H1 (cell line): ENCODE data around the gene SLC4A8. TPM values are rescaled to one million over a fixed set of nuclear protein-coding genes. Genes with fewer than 3 reads are reported as not detected.
A peak's percentile ranks its signal among the peaks of the same experiment; 100 is the strongest.

ENCODE experiments used
- CTCF ChIA-PET: fragments of 300-600 bp; sonication (Branson Sonifier 250); formaldehyde crosslinking; loops from one replicate; lab custom pipeline; 2021; ENCODE audit not compliant: partially characterized antibody; lab: Charles Lee
- POLR2A ChIA-PET: fragments of 300-600 bp; sonication (Branson Sonifier 250); formaldehyde crosslinking; loops from one replicate; lab custom pipeline; 2021; ENCODE audit warnings: inconsistent platforms; ENCODE audit not compliant: partially characterized antibody; lab: Charles Lee
- DNase-seq, 2 experiments: peaks; one replicate each; pipeline versions ENCODE4 v3.0.0 to v3.0.0-alpha.2; 2010 to 2022; ENCODE audit warnings: low spot score in 2 of 2, low read depth in 1 of 2, mixed read lengths in 1 of 2
- FAIRE-seq: peaks from 2 replicates; lab custom pipeline; 2011; peaks lifted over from hg19 to GRCh38; lab: Jason Lieb, UNC
- H2AFZ ChIP-seq: 2 replicates; pipeline ENCODE4 v1.8.1; 2012; ENCODE audit warnings: low read length, inconsistent platforms
- H2AK5ac ChIP-seq: 2 replicates; pipeline ENCODE4 v1.6.1; 2013; ENCODE audit warnings: low read depth, low read length
- H2BK120ac ChIP-seq: replicated peaks from 2 replicates; pipeline ENCODE3; 2013; ENCODE audit warnings: low read depth, low read length, inconsistent platforms
- H2BK12ac ChIP-seq: 2 replicates; pipeline ENCODE4 v1.6.1; 2013; ENCODE audit warnings: low read depth, low read length
- H2BK15ac ChIP-seq: 2 replicates; pipeline ENCODE4 v1.6.1; 2013; ENCODE audit warnings: low read length
- H2BK20ac ChIP-seq: 2 replicates; pipeline ENCODE4 v1.6.1; 2013; ENCODE audit warnings: low read length
- H2BK5ac ChIP-seq: 2 replicates; pipeline ENCODE4 v1.6.1; 2013; ENCODE audit warnings: low read depth, low read length
- H3K14ac ChIP-seq: 2 replicates; pipeline ENCODE4 v1.6.1; 2013; ENCODE audit warnings: inconsistent platforms; ENCODE audit not compliant: insufficient read length
- H3K18ac ChIP-seq: 2 replicates; pipeline ENCODE4 v1.6.1; 2013; ENCODE audit warnings: low read length; ENCODE audit errors: extremely low read depth
- H3K23ac ChIP-seq: 2 replicates; pipeline ENCODE4 v1.6.1; 2013; ENCODE audit warnings: inconsistent platforms; ENCODE audit not compliant: insufficient read length
- H3K23me2 ChIP-seq: 2 replicates; pipeline ENCODE4 v1.6.1; 2013; ENCODE audit warnings: low read depth, low read length
- H3K27ac ChIP-seq: 2 replicates; pipeline ENCODE4 v1.6.1; 2011; ENCODE audit warnings: low read depth, low read length, inconsistent platforms
- H3K27me3 ChIP-seq, 4 experiments: replicated peaks in 1 of 4; 1 replicate in 1 of 4; 2 replicates in 3 of 4; pipeline versions ENCODE4 v1.6.1 to v1.8.1; 2011 to 2013; ENCODE audit warnings: low read length in 3 of 4, mild to moderate bottlenecking in 3 of 4, inconsistent platforms in 2 of 4, mixed read lengths in 2 of 4, moderate library complexity in 1 of 4; ENCODE audit not compliant: control insufficient read depth in 3 of 4, insufficient read depth in 3 of 4; ENCODE audit errors: extremely low read depth in 1 of 4
- H3K36me3 ChIP-seq, 4 experiments: 2 replicates each; pipeline versions ENCODE4 v1.6.1 to v1.8.1; 2011 to 2013; ENCODE audit warnings: mild to moderate bottlenecking in 4 of 4, low read length in 3 of 4, moderate library complexity in 2 of 4, control low read depth in 1 of 4, inconsistent platforms in 1 of 4; ENCODE audit not compliant: insufficient read depth in 4 of 4, control insufficient read depth in 2 of 4
- H3K4ac ChIP-seq: replicated peaks from 2 replicates; pipeline ENCODE3; 2013; ENCODE audit warnings: low read length, low read depth, mixed read lengths, inconsistent platforms; ENCODE audit not compliant: insufficient read length
- H3K4me1 ChIP-seq, 4 experiments: replicated peaks in 1 of 4; 1 replicate in 1 of 4; 2 replicates in 3 of 4; pipeline versions ENCODE4 v1.6.1 to v1.8.1; 2011 to 2013; ENCODE audit warnings: low read length in 3 of 4, inconsistent platforms in 2 of 4, mixed read lengths in 1 of 4; ENCODE audit not compliant: insufficient read depth in 4 of 4, control insufficient read depth in 3 of 4
- H3K4me2 ChIP-seq, 2 experiments: 2 replicates each; pipeline versions ENCODE4 v1.6.1 to v1.8.1; 2011 to 2013; ENCODE audit warnings: low read depth in 2 of 2, low read length in 2 of 2, control low read depth in 1 of 2, inconsistent platforms in 1 of 2, mild to moderate bottlenecking in 1 of 2; ENCODE audit not compliant: insufficient read depth in 1 of 2
- H3K4me3 ChIP-seq, 4 experiments: fragments of 200-600, 300-600 bp in 1 of 4; sonication (generic), shearing (Covaris generic), sonication (Bioruptor Twin) in 1 of 4; 2 replicates each; pipeline versions ENCODE4 v1.5.1 to v1.8.1; 2011 to 2016; ENCODE audit warnings: low read length in 4 of 4, low read depth in 3 of 4, control low read depth in 2 of 4, inconsistent platforms in 2 of 4, mild to moderate bottlenecking in 2 of 4, mixed read lengths in 1 of 4, moderate library complexity in 1 of 4; ENCODE audit not compliant: insufficient read depth in 2 of 4; ENCODE audit errors: extremely low read depth in 1 of 4
- H3K56ac ChIP-seq: replicated peaks from 2 replicates; pipeline ENCODE3; 2013; ENCODE audit warnings: low read depth, mild to moderate bottlenecking, mixed read lengths, low read length, inconsistent platforms; ENCODE audit not compliant: insufficient read length
- H3K79me1 ChIP-seq: 2 replicates; pipeline ENCODE4 v1.6.1; 2013; ENCODE audit warnings: low read depth, low read length, control low read depth
- H3K79me2 ChIP-seq, 2 experiments: 2 replicates each; pipeline versions ENCODE4 v1.6.1 to v1.8.1; 2012 to 2013; ENCODE audit warnings: low read length in 2 of 2, mild to moderate bottlenecking in 2 of 2, inconsistent platforms in 1 of 2; ENCODE audit not compliant: insufficient read depth in 2 of 2, control insufficient read depth in 1 of 2
- H3K9ac ChIP-seq, 4 experiments: replicated peaks in 1 of 4; 1 replicate in 1 of 4; 2 replicates in 3 of 4; pipeline versions ENCODE4 v1.6.1 to v1.8.1; 2011 to 2013; ENCODE audit warnings: low read depth in 3 of 4, low read length in 3 of 4, control low read depth in 2 of 4, mild to moderate bottlenecking in 2 of 4, moderate library complexity in 2 of 4, inconsistent platforms in 1 of 4; ENCODE audit errors: extremely low read depth in 1 of 4
- H3K9me3 ChIP-seq, 2 experiments: 2 replicates each; pipeline versions ENCODE4 v1.6.1 to v1.8.1; 2012 to 2013; ENCODE audit warnings: mild to moderate bottlenecking in 2 of 2, moderate library complexity in 2 of 2, control low read depth in 1 of 2, inconsistent platforms in 1 of 2, low read depth in 1 of 2, low read length in 1 of 2, mixed read lengths in 1 of 2; ENCODE audit not compliant: insufficient read depth in 2 of 2
- H4K20me1 ChIP-seq, 2 experiments: replicated peaks in 1 of 2; 2 replicates each; pipeline versions ENCODE3 to v1.8.1; 2011 to 2013; ENCODE audit warnings: inconsistent platforms in 2 of 2, low read length in 2 of 2, mild to moderate bottlenecking in 1 of 2; ENCODE audit not compliant: insufficient read depth in 2 of 2, control insufficient read depth in 1 of 2
- H4K5ac ChIP-seq: 2 replicates; pipeline ENCODE4 v1.6.1; 2013; ENCODE audit warnings: low read length, low read depth, mixed read lengths, inconsistent platforms; ENCODE audit not compliant: insufficient read length
- H4K8ac ChIP-seq: 2 replicates; pipeline ENCODE4 v1.8.0; 2013; ENCODE audit warnings: mild to moderate bottlenecking, moderate library complexity, low read length, inconsistent platforms; ENCODE audit not compliant: insufficient read depth; ENCODE audit errors: extremely low read depth
- H4K91ac ChIP-seq: replicated peaks from 2 replicates; pipeline ENCODE3; 2013; ENCODE audit warnings: low read length, mixed read lengths, inconsistent platforms; ENCODE audit not compliant: insufficient read length
- EP300 ChIP-seq, 2 experiments: IDR thresholded peaks; 1 replicate in 1 of 2; 2 replicates in 1 of 2; pipeline ENCODE4 v1.6.1; 2011 to 2012; ENCODE audit warnings: low read depth in 2 of 2, low read length in 2 of 2, mild to moderate bottlenecking in 2 of 2, borderline replicate concordance in 1 of 2, inconsistent platforms in 1 of 2, moderate library complexity in 1 of 2
- FOSL1 ChIP-seq: IDR thresholded peaks from 2 replicates; pipeline ENCODE4 v1.6.1; 2011; ENCODE audit warnings: mild to moderate bottlenecking, low read depth, low read length, moderate library complexity; ENCODE audit not compliant: insufficient read depth
- JUND ChIP-seq: IDR thresholded peaks from 2 replicates; pipeline ENCODE4 v1.6.1; 2011; ENCODE audit warnings: mild to moderate bottlenecking, improper control_type of control experiment, low read length
- NANOG ChIP-seq: IDR thresholded peaks from 2 replicates; pipeline ENCODE4 v1.6.1; 2011; ENCODE audit warnings: low read length, low read depth, mild to moderate bottlenecking, inconsistent platforms; ENCODE audit not compliant: insufficient read depth, poor library complexity, severe bottlenecking
- POLR2AphosphoS5 ChIP-seq: IDR thresholded peaks from 2 replicates; pipeline ENCODE4 v1.6.1; 2011; ENCODE audit warnings: low read depth, low read length
- RBBP5 ChIP-seq: IDR thresholded peaks from 2 replicates; pipeline ENCODE4 v1.7.1; 2012; ENCODE audit warnings: low read depth, mild to moderate bottlenecking, inconsistent platforms, low read length, moderate library complexity, borderline replicate concordance
- SUZ12 ChIP-seq: fragments of 200-600 bp; sonication (generic); IDR thresholded peaks from 2 replicates; pipeline ENCODE4 v1.6.1; 2012; ENCODE audit warnings: mild to moderate bottlenecking, inconsistent platforms, low read length, moderate library complexity, mixed read lengths
- WGBS, 2 experiments: shearing (Covaris generic) in 1 of 2; methylation state at CpG; one replicate each; pipeline versions ENCODE4 v1.1.6 to v1.1.7; 2013 to 2015; ENCODE audit warnings: low lambda C conversion rate in 2 of 2, mixed read lengths in 2 of 2, inconsistent platforms in 1 of 2, low coverage in 1 of 2, missing lambda C conversion rate in 1 of 2; ENCODE audit not compliant: insufficient replicate concordance in 2 of 2, insufficient coverage in 1 of 2, insufficient read length in 1 of 2; ENCODE audit errors: extremely low coverage in 1 of 2, missing lambda C conversion rate in 1 of 2; 5-methylcytosine and 5-hydroxymethylcytosine counted together
- polyA plus RNA-seq, 7 experiments: library from polyadenylated mRNA; depleted of rRNA in 3 of 7; stranded (reverse) in 5 of 7; unstranded in 2 of 7; fragments of >200 nt in 5 of 7; fragments of 200-250 nt in 2 of 7; gene quantifications; 1 replicate in 5 of 7; 2 replicates in 1 of 7; 4 replicates in 1 of 7; pipeline versions ENCODE4 v1.2.1 to v1.2.3, GENCODE V29; 2011 to 2013; ENCODE audit warnings: missing spikeins in 2 of 7, mixed read lengths in 2 of 7
- total RNA-seq: library from RNA; stranded (reverse); fragmentation: NEBNext Ultra II Directional; extraction: Animal tissue kit (Norgen Biotek cat#: 25700); gene quantifications from 2 replicates; pipeline ENCODE4 v1.2.1, GENCODE V29; 2021
- TF ChIP-seq, protein P1 (sequence below): IDR thresholded peaks from 2 replicates; pipeline ENCODE4 v1.6.1; 2011; ENCODE audit warnings: low read depth, mild to moderate bottlenecking, low read length; ENCODE audit not compliant: insufficient read depth
- TF ChIP-seq, protein P2 (sequence below), 3 experiments: IDR thresholded peaks; 1 replicate in 2 of 3; 2 replicates in 1 of 3; pipeline versions ENCODE4 v1.5.1 to v1.6.1; 2011; ENCODE audit warnings: low read length in 3 of 3, mild to moderate bottlenecking in 3 of 3, inconsistent platforms in 2 of 3, low read depth in 1 of 3, moderate library complexity in 1 of 3; ENCODE audit not compliant: insufficient read depth in 1 of 3; ENCODE audit errors: control extremely low read depth in 1 of 3

The SLC4A8 gene
- total and polyA plus RNA-seq, 2 of the 8 experiments (the other 6 are each of a cell fraction or from before 2014, with no cell fraction given), result 11.2 to 13.4 TPM

GRCh38 chr12:51390457-51390856, 34.2 kb upstream of the SLC4A8 start:
- no peak overlapping the region for H2BK20ac ChIP-seq
- peak overlapping the region; percentile 68; the same call in 1 of the 2 replicates for H3K27ac ChIP-seq
- no peaks in the 10 kb centered on the region for H4K20me1 ChIP-seq
- H3K79me1 ChIP-seq, result no peaks in the 10 kb centered on the region
- H2BK12ac ChIP-seq, result no peak overlapping the region
- H2BK5ac ChIP-seq, result peak overlapping the region; percentile 66; the same call in 1 of the 2 replicates
- ChIA-PET POLR2A (interaction anchor here (0.9 to 2.3 kb wide), 10 partner anchors 9 to 424 kb away, joined by 3 to 11 read pairs (median 6); partner anchors contain the start of genes CSRNP2 and SMAGP), CTCF (interaction anchor here (1.1 to 2.7 kb wide), 4 partner anchors 12 to 143 kb away, joined by 3 to 10 read pairs (median 4); no protein-coding TSS in a partner anchor)
- H2AK5ac ChIP-seq, result no peak overlapping the region
- no peak overlapping the region for H4K91ac ChIP-seq
- H3K9ac ChIP-seq, result peak overlapping the region in 2 of 4 experiments; percentile 1 to 62; a peak in 4 of 7 replicates
- H3K4ac ChIP-seq, result peak overlapping the region; percentile 16
- H3K4me3 ChIP-seq, result peak overlapping the region; percentile 12 to 88 (median 72); a peak in 6 of 8 replicates
- no peak overlapping the region for H3K56ac ChIP-seq
- H3K27me3 ChIP-seq, result no peaks in the 10 kb centered on the region
- peaks cover 5% of the 10 kb centered on the region; the same call in 1 of the 2 replicates for H3K23me2 ChIP-seq
- no peak overlapping the region for H2AFZ ChIP-seq
- H3K14ac ChIP-seq, result no peak overlapping the region
- H2BK15ac ChIP-seq, result no peak overlapping the region
- peaks cover 7 to 19% (median 9%) of the 10 kb centered on the region in 4 experiments for H3K4me1 ChIP-seq
- peak overlapping the region; percentile 67 to 75 for H3K4me2 ChIP-seq
- H3K18ac ChIP-seq, result peak overlapping the region; percentile 20; the same call in 1 of the 2 replicates
- no peak for FAIRE-seq
- no peak for DNase-seq
- H3K9me3 ChIP-seq, result no peaks in the 10 kb centered on the region
- no peak overlapping the region for H3K23ac ChIP-seq
- no peak overlapping the region for H4K5ac ChIP-seq
- no peak overlapping the region for H2BK120ac ChIP-seq
- WGBS, 2 experiments, result 78% methylated on average over 6 of the region's 6 CpGs; no CpG with 5 or more reads in 1 of the 2 experiments
- no peaks in the 10 kb centered on the region for H3K79me2 ChIP-seq
- no peak overlapping the region for H4K8ac ChIP-seq
- H3K36me3 ChIP-seq, result peaks cover 0 to 13% (median 2%) of the 10 kb centered on the region in 4 experiments; a peak in 2 of 8 replicates
- no peak for TF ChIP-seq RBBP5
- no peak for TF ChIP-seq NANOG
- no peak for TF ChIP-seq POLR2AphosphoS5
- TF ChIP-seq FOSL1, result no peak
- no peak for TF ChIP-seq SUZ12
- TF ChIP-seq, protein P1, sequence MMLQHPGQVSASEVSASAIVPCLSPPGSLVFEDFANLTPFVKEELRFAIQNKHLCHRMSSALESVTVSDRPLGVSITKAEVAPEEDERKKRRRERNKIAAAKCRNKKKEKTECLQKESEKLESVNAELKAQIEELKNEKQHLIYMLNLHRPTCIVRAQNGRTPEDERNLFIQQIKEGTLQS, result no peak
- TF ChIP-seq, protein P2, sequence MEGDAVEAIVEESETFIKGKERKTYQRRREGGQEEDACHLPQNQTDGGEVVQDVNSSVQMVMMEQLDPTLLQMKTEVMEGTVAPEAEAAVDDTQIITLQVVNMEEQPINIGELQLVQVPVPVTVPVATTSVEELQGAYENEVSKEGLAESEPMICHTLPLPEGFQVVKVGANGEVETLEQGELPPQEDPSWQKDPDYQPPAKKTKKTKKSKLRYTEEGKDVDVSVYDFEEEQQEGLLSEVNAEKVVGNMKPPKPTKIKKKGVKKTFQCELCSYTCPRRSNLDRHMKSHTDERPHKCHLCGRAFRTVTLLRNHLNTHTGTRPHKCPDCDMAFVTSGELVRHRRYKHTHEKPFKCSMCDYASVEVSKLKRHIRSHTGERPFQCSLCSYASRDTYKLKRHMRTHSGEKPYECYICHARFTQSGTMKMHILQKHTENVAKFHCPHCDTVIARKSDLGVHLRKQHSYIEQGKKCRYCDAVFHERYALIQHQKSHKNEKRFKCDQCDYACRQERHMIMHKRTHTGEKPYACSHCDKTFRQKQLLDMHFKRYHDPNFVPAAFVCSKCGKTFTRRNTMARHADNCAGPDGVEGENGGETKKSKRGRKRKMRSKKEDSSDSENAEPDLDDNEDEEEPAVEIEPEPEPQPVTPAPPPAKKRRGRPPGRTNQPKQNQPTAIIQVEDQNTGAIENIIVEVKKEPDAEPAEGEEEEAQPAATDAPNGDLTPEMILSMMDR (IDR thresholded peaks at IDR 0.05; ENCODE audit: control extremely low read depth in 1 of 3, insufficient read depth in 1 of 3, low read depth in 1 of 3, low read length in 3 of 3), result no peak
- no peak for TF ChIP-seq JUND
- TF ChIP-seq EP300 (IDR thresholded peaks at IDR 0.05; ENCODE audit: borderline replicate concordance in 1 of 2, low read depth in 2 of 2, low read length in 2 of 2), result no peak
